Fibroblast of pulmonary artery (primary cell): Measurements from ENCODE around the gene DUSP15.
A peak's percentile ranks its signal among the peaks of the same experiment; 100 is the strongest.

Source experiments
- DNase-seq: peaks from one replicate; pipeline ENCODE4 v3.0.0-alpha.2; 2010; ENCODE audit warnings: low read depth
- H3K4me3 ChIP-seq: replicated peaks from 2 replicates; pipeline ENCODE4 v1.5.1; 2011; ENCODE audit warnings: low read depth, mild to moderate bottlenecking, control low read depth, low read length, moderate library complexity
- CTCF ChIP-seq: IDR thresholded peaks from 2 replicates; pipeline ENCODE4 v1.5.1; 2011; ENCODE audit warnings: mild to moderate bottlenecking, control low read depth, low read length, inconsistent platforms; ENCODE audit errors: missing control alignments

The DUSP15 gene

GRCh38 chr20:31861135-31861384 is 9.3 kb downstream of the DUSP15 start:
- H3K4me3 ChIP-seq, result peak overlapping the region; percentile 44
- TF ChIP-seq CTCF, result no peak
- no peak for DNase-seq

- H3K4me3 ChIP-seq, result peak overlapping the region; percentile 44
- peak; percentile 27 for DNase-seq
- TF ChIP-seq CTCF, result no peak
Observed at GRCh38 chr20:31860390-31861134, 9.8 kb downstream of the DUSP15 start.

- TF ChIP-seq CTCF, result no peak
- H3K4me3 ChIP-seq, result no peak overlapping the region
- no peak for DNase-seq
Observed at GRCh38 chr20:31859998-31860380, 10.3 kb downstream of the DUSP15 start.

DNA sequence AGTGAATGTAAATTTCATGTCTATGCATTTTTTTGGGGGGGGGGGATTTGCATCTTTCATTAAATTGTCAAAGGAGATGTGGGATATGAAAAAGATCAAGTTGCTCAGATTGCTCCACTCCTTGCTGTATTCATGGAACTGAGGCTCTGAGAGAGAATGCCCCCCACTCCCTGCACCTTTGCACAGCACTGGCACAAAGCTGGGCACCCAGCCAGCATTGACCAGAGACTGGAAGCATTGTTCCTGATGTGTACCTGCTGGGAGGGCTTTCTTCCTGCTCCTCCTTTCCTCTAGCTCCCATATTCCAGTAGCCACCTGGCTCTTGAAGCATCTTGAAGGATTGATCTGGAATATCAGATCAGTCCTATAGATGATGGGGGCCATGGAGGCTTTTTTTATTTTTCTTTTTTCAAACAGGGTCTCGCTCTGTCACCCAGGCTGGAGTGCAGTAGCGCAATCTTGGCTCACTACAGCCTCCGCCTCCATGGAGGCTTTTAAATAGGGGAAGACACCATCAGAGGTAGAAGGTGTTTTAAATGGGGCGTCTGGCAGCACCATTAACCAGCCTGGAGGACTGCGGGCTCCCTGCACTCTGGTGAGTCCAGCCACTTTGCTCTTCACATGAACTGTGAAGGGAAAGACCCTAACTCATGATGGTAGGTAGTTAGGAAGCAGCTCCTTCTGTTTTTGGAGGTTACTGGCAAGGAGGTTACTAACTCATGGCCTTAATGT is 10.9 kb downstream of the DUSP15 start:
- no peak for TF ChIP-seq CTCF
- DNase-seq, result no peak
- H3K4me3 ChIP-seq, result no peak overlapping the region

GRCh38 chr20:31858760-31859083 is 11.6 kb downstream of the DUSP15 start:
- TF ChIP-seq CTCF, result no peak
- no peak overlapping the region for H3K4me3 ChIP-seq
- DNase-seq, result no peak

DNA sequence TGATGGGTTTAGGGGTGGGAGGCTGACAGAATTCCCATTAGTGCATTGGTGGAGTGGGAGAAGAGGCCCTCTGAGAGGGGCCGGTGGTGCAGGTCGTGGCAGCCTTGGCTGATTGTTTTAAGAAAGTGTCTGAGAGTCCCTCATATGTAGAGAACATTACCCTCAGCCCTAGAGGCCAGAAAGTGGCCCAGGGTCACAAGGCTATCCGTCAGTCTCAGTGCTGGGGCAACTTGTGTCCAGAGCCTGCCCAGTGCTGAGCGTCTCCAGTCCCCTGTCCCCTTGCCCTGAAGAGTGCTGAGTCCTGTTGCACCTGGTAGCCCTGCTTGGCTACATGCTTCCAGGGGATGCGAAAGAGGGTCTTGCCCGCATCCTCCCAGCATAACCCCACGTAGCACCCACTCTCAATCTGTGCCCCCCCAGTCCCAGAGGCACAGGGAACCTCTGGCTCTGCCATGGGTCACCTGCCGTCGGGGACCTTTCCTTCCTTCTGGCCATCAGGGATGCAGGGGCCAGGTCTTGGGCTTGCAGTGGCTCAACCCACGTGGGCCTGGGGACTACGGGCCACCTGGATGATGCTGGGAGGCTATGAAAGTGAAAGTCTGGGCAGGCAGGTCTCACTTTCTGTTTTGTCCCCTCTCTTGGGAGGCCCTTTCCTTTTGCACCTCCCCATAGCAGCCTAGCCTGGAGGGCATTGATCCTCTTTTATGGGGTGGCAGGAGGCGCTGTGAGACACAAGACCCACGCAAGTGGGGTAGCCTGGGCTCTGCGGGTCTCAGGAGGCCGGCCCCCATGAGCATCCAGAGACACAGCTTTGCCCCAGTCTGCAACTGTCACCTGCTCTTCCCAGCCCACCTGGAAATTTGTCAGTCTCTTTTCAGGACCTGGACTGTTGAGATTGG is 12.2 kb downstream of the DUSP15 start:
- no peak for TF ChIP-seq CTCF
- no peak overlapping the region for H3K4me3 ChIP-seq
- no peak for DNase-seq
